Endothelial cell of umbilical vein (primary cell): ENCODE data around the gene QRICH2. TPM values are rescaled to one million over a fixed set of nuclear protein-coding genes. Genes with fewer than 3 reads are reported as not detected.

Experiments used
- BruUV-seq: library from RNA; stranded (reverse); fragments of 400-500 nt; replicated peaks from 2 replicates; lab custom pipeline; 2021; lab: Mats Ljungman, UMichigan
- CTCF ChIA-PET: fragments of 300-600, 350-600 bp; sonication (Branson Sonifier 250); formaldehyde crosslinking; loops from one replicate; lab custom pipeline; 2021; ENCODE audit warnings: antibody characterized with exemption, inconsistent platforms; lab: Charles Lee
- POLR2A ChIA-PET: fragments of 300-600, 350-600 bp; sonication (Branson Sonifier 250); formaldehyde crosslinking; loops from one replicate; lab custom pipeline; 2021; ENCODE audit warnings: antibody characterized with exemption, inconsistent platforms; lab: Charles Lee
- DNase-seq: peaks from one replicate; pipeline ENCODE4 v3.0.0-alpha.2; 2011; ENCODE audit warnings: low read depth, low spot score
- FAIRE-seq: peaks from 2 replicates; lab custom pipeline; 2011; peaks lifted over from hg19 to GRCh38; lab: Jason Lieb, UNC
- H2AFZ ChIP-seq: 2 replicates; pipeline ENCODE4 v1.6.0; 2012; ENCODE audit warnings: low read depth, low read length, control low read depth, inconsistent platforms
- H3K27ac ChIP-seq: 2 replicates; pipeline ENCODE4 v1.5.1; 2011; ENCODE audit warnings: low read depth, mild to moderate bottlenecking, control low read depth, low read length, moderate library complexity; ENCODE audit not compliant: insufficient read depth
- H3K27me3 ChIP-seq, 2 experiments: 2 replicates each; pipeline versions ENCODE4 v1.6.0 to v1.6.1; 2011; ENCODE audit warnings: low read length in 2 of 2, mixed read lengths in 1 of 2; ENCODE audit not compliant: control insufficient read depth in 2 of 2, insufficient read depth in 2 of 2
- H3K36me3 ChIP-seq, 2 experiments: 2 replicates in 1 of 2; 3 replicates in 1 of 2; pipeline ENCODE4 v1.5.1; 2011; ENCODE audit warnings: low read length in 2 of 2, mild to moderate bottlenecking in 1 of 2, moderate library complexity in 1 of 2; ENCODE audit not compliant: control insufficient read depth in 2 of 2, insufficient read depth in 2 of 2; ENCODE audit errors: extremely low read depth in 1 of 2
- H3K4me1 ChIP-seq: 3 replicates; pipeline ENCODE4 v1.5.1; 2011; ENCODE audit warnings: mild to moderate bottlenecking, low read length; ENCODE audit not compliant: control insufficient read depth, insufficient read depth; ENCODE audit errors: extremely low read depth
- H3K4me2 ChIP-seq: 2 replicates; pipeline ENCODE4 v1.6.1; 2011; ENCODE audit warnings: low read length, control low read depth, mixed read lengths; ENCODE audit not compliant: insufficient read depth
- H3K4me3 ChIP-seq, 3 experiments: fragments of 200-600 bp in 1 of 3; sonication (generic), shearing (Covaris generic) in 1 of 3; replicated peaks in 1 of 3; 2 replicates each; pipeline ENCODE4 v1.5.1; 2011 to 2016; ENCODE audit warnings: control low read depth in 3 of 3, low read length in 3 of 3, mild to moderate bottlenecking in 2 of 3, inconsistent platforms in 1 of 3, low read depth in 1 of 3, moderate library complexity in 1 of 3; ENCODE audit not compliant: insufficient read depth in 1 of 3
- H3K79me2 ChIP-seq: 2 replicates; pipeline ENCODE4 v1.6.0; 2012; ENCODE audit warnings: low read length, inconsistent platforms; ENCODE audit not compliant: control insufficient read depth, insufficient read depth
- H3K9ac ChIP-seq: replicated peaks from 2 replicates; pipeline ENCODE3; 2011; ENCODE audit warnings: low read length, control low read depth; ENCODE audit not compliant: insufficient read depth; ENCODE audit errors: extremely low read depth
- H3K9me1 ChIP-seq: replicated peaks from 3 replicates; pipeline ENCODE4 v1.6.0; 2011; ENCODE audit warnings: mild to moderate bottlenecking, low read length; ENCODE audit not compliant: control insufficient read depth, insufficient read depth; ENCODE audit errors: extremely low read depth
- H3K9me3 ChIP-seq: replicated peaks from 2 replicates; pipeline ENCODE4 v1.5.1; 2012; ENCODE audit warnings: low read length, inconsistent platforms; ENCODE audit not compliant: control insufficient read depth, insufficient read depth
- H4K20me1 ChIP-seq: replicated peaks from 2 replicates; pipeline ENCODE3; 2011; ENCODE audit warnings: mild to moderate bottlenecking, low read length; ENCODE audit not compliant: control insufficient read depth, insufficient read depth; ENCODE audit errors: extremely low read depth
- EZH2 ChIP-seq: IDR thresholded peaks from 2 replicates; pipeline ENCODE4 v1.6.1; 2012; ENCODE audit warnings: borderline replicate concordance, low read depth, mild to moderate bottlenecking, moderate library complexity, low read length, inconsistent platforms; ENCODE audit not compliant: severe bottlenecking
- FOS ChIP-seq: IDR thresholded peaks from 2 replicates; pipeline ENCODE4 v1.6.1; 2011; ENCODE audit warnings: mild to moderate bottlenecking, low read length, moderate library complexity, borderline replicate concordance; ENCODE audit not compliant: insufficient read depth
- GATA2 ChIP-seq: IDR thresholded peaks from 2 replicates; pipeline ENCODE4 v1.7.0; 2011; ENCODE audit warnings: low read depth, mild to moderate bottlenecking, moderate library complexity, mixed read lengths, low read length; ENCODE audit not compliant: insufficient read length, insufficient read depth
- JUN ChIP-seq: IDR thresholded peaks from 2 replicates; pipeline ENCODE4 v1.6.1; 2011; ENCODE audit warnings: borderline replicate concordance, low read depth; ENCODE audit not compliant: insufficient read length, insufficient read depth
- MAX ChIP-seq: IDR thresholded peaks from 2 replicates; pipeline ENCODE4 v1.6.1; 2011; ENCODE audit not compliant: insufficient read depth, insufficient read length
- MYC ChIP-seq: IDR thresholded peaks from one replicate; pipeline ENCODE4 v1.6.1; 2011; ENCODE audit warnings: mild to moderate bottlenecking, low read depth, low read length
- POLR2A ChIP-seq: IDR thresholded peaks from 2 replicates; pipeline ENCODE4 v1.6.1; 2012; ENCODE audit warnings: low read depth, mild to moderate bottlenecking, control low read depth, low read length
- POLR2AphosphoS5 ChIP-seq: IDR thresholded peaks from 2 replicates; pipeline ENCODE4 v1.6.1; 2012; ENCODE audit warnings: low read depth, mild to moderate bottlenecking, control low read depth, low read length, moderate library complexity; ENCODE audit not compliant: insufficient read depth
- dilution Hi-C: fragments of 300-500 bp; cut with MboI; formaldehyde crosslinking; loops from one replicate; pipeline ENCODE4 v1.15.0; 2019; ENCODE audit warnings: low sequenced_read_pairs; ENCODE audit not compliant: extremely low pct_ligation_motif_present
- intact Hi-C: fragments of 100-400 bp; cut with micrococcal nuclease; formaldehyde crosslinking; loops from one replicate; pipeline ENCODE4 v1.10.0; 2022
- polyA plus RNA-seq, 4 experiments: library from polyadenylated mRNA; depleted of rRNA in 3 of 4; stranded (reverse) in 3 of 4; unstranded in 1 of 4; fragments of >200 nt; gene quantifications; 2 replicates each; pipeline versions ENCODE4 v1.2.1 to v1.2.3, GENCODE V29; 2011 to 2012; ENCODE audit warnings: missing spikeins in 1 of 4
- total RNA-seq: library from RNA; stranded (reverse); gene quantifications from 2 replicates; pipeline ENCODE4 v1.2.3, GENCODE V29; 2021
- TF ChIP-seq, protein P1 (sequence below), 2 donors: IDR thresholded peaks; 1 replicate in 1 of 2; 2 replicates in 1 of 2; pipeline ENCODE4 v1.5.1; 2011; ENCODE audit warnings: low read length in 2 of 2, mild to moderate bottlenecking in 2 of 2, moderate library complexity in 2 of 2, control low read depth in 1 of 2, inconsistent platforms in 1 of 2, low read depth in 1 of 2; ENCODE audit not compliant: insufficient read depth in 1 of 2; ENCODE audit errors: extremely low read depth in 1 of 2

Gene QRICH2
- total and polyA plus RNA-seq, 2 donors (not counting 3 experiments of a cell fraction or from before 2014, with no cell fraction given): 6.7 to 9.6 TPM

GRCh38 chr17:76270127-76270592 is 37.9 kb downstream of the QRICH2 start:
- H3K27ac ChIP-seq: no peak overlapping the region
- H3K79me2 ChIP-seq: peaks cover 39% of the 10 kb centered on the region
- peaks cover 0 to 6% of the 10 kb centered on the region in 2 experiments for H3K36me3 ChIP-seq
- ChIA-PET POLR2A (no interaction called here), CTCF (interaction anchor here (1.2 to 14.1 kb wide), 4 partner anchors 9 to 148 kb away, joined by 3 to 320 read pairs (median 12); no protein-coding TSS in a partner anchor)
- DNase-seq (no peak), FAIRE-seq (no peak)
- no TSS peak for BruUV-seq
- no peak overlapping the region for H3K4me2 ChIP-seq
- dilution Hi-C loops (no loop called here), intact Hi-C loops (loop anchor here (10.0 kb wide), 1 partner anchor 255 kb away; no protein-coding TSS in a partner anchor)
- peaks cover 20% of the 10 kb centered on the region for H3K4me1 ChIP-seq
- H3K4me3 ChIP-seq: no peak overlapping the region
- H2AFZ ChIP-seq: no peak overlapping the region
- H3K9ac ChIP-seq: no peak overlapping the region
- TF ChIP-seq EZH2: no peak
- TF ChIP-seq MYC: no peak
- no peak for TF ChIP-seq FOS
- no peak for TF ChIP-seq POLR2A
- no peak for TF ChIP-seq MAX
- TF ChIP-seq, protein P1, sequence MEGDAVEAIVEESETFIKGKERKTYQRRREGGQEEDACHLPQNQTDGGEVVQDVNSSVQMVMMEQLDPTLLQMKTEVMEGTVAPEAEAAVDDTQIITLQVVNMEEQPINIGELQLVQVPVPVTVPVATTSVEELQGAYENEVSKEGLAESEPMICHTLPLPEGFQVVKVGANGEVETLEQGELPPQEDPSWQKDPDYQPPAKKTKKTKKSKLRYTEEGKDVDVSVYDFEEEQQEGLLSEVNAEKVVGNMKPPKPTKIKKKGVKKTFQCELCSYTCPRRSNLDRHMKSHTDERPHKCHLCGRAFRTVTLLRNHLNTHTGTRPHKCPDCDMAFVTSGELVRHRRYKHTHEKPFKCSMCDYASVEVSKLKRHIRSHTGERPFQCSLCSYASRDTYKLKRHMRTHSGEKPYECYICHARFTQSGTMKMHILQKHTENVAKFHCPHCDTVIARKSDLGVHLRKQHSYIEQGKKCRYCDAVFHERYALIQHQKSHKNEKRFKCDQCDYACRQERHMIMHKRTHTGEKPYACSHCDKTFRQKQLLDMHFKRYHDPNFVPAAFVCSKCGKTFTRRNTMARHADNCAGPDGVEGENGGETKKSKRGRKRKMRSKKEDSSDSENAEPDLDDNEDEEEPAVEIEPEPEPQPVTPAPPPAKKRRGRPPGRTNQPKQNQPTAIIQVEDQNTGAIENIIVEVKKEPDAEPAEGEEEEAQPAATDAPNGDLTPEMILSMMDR (IDR thresholded peaks at IDR 0.05; ENCODE audit: extremely low read depth in 1 of 2, insufficient read depth in 1 of 2, low read depth in 1 of 2, low read length in 2 of 2): no peak
- TF ChIP-seq JUN: no peak
- no peak for TF ChIP-seq POLR2AphosphoS5
- TF ChIP-seq GATA2: no peak
- H4K20me1 ChIP-seq: no peaks in the 10 kb centered on the region
- H3K9me1 ChIP-seq: no peaks in the 10 kb centered on the region
- H3K9me3 ChIP-seq: no peaks in the 10 kb centered on the region
- no peaks in the 10 kb centered on the region for H3K27me3 ChIP-seq
